Hematopoietic multipotent progenitor cell treated with erythropoietin and hydrocortisone succinate and interleukin-3 and kit ligand, for 17 days (in vitro differentiated cells): ENCODE data around the gene SIAH1.
"Not testable (repeated sequence)": the region's sequence is repeated elsewhere in the genome, so short reads cannot be mapped to it uniquely, and the experiment has no call there.

Experiments
- DNase-seq: peaks from one replicate; pipeline ENCODE4 v3.0.0-alpha.2; 2015; ENCODE audit warnings: low spot score

The SIAH1 gene

GRCh38 chr16:48385253-48386150, at the start of gene SIAH1:
TSS of gene SIAH1 (minus strand) at chr16:48385413. CDS start at chr16:48362428, 22,985 bp downstream.
- DNase-seq: peak; percentile 83

GRCh38 chr16:48434653-48435317, 49.6 kb upstream of the SIAH1 start:
- no peak for DNase-seq

- no peak for DNase-seq
Measured at GRCh38 chr16:48433850-48434530, 48.8 kb upstream of the SIAH1 start.

- no peak for DNase-seq
Measured at GRCh38 chr16:48433116-48433849, 48.1 kb upstream of the SIAH1 start.

GRCh38 chr16:48432136-48432535, 46.9 kb upstream of the SIAH1 start:
- no peak for DNase-seq

- DNase-seq: no peak
Measured at GRCh38 chr16:48430890-48431289, 45.7 kb upstream of the SIAH1 start.

- DNase-seq: no peak
Measured at GRCh38 chr16:48426244-48427141, 41.3 kb upstream of the SIAH1 start.

- DNase-seq: no peak
Measured at GRCh38 chr16:48422537-48422936, 37.3 kb upstream of the SIAH1 start.

GRCh38 chr16:48421741-48422140, 36.5 kb upstream of the SIAH1 start:
- DNase-seq: no peak

GRCh38 chr16:48420437-48420836, 35.2 kb upstream of the SIAH1 start:
- no peak for DNase-seq

- DNase-seq: not testable (repeated sequence)
Measured at GRCh38 chr16:48416617-48417016, 31.4 kb upstream of the SIAH1 start.

- DNase-seq: no peak
Measured at GRCh38 chr16:48413272-48413671, 28.1 kb upstream of the SIAH1 start.

- DNase-seq: no peak
Measured at GRCh38 chr16:48409839-48410632, 24.8 kb upstream of the SIAH1 start.

GRCh38 chr16:48408688-48409087, 23.5 kb upstream of the SIAH1 start:
- no peak for DNase-seq

- no peak for DNase-seq
Measured at GRCh38 chr16:48405907-48406306, 20.7 kb upstream of the SIAH1 start.

GRCh38 chr16:48405153-48405552, 19.9 kb upstream of the SIAH1 start:
- DNase-seq: no peak

- DNase-seq: not testable (repeated sequence)
Measured at GRCh38 chr16:48402547-48402946, 17.3 kb upstream of the SIAH1 start.

- no peak for DNase-seq
Measured at GRCh38 chr16:48395375-48395774, 10.2 kb upstream of the SIAH1 start.

GRCh38 chr16:48394355-48394703, 9.1 kb upstream of the SIAH1 start:
- no peak for DNase-seq
